Retinal pigment epithelial cell (primary cell): Measurements from ENCODE around the gene LLGL2.
"Not testable (repeated sequence)": the region's sequence is repeated elsewhere in the genome, so short reads cannot be mapped to it uniquely, and the experiment has no call there.

ENCODE experiments used
- DNase-seq: peaks from one replicate; pipeline ENCODE4 v3.0.0-alpha.2; 2010; ENCODE audit warnings: low read depth
- H3K4me3 ChIP-seq: 2 replicates; pipeline ENCODE4 v1.5.1; 2011; ENCODE audit warnings: mild to moderate bottlenecking, low read length, control low read depth, moderate library complexity
- TF ChIP-seq, protein P1 (sequence below): conservative IDR thresholded peaks from 2 replicates; pipeline ENCODE4 v1.5.1; 2011; ENCODE audit warnings: low read depth, low read length, control low read depth, inconsistent platforms

The LLGL2 gene

DNA sequence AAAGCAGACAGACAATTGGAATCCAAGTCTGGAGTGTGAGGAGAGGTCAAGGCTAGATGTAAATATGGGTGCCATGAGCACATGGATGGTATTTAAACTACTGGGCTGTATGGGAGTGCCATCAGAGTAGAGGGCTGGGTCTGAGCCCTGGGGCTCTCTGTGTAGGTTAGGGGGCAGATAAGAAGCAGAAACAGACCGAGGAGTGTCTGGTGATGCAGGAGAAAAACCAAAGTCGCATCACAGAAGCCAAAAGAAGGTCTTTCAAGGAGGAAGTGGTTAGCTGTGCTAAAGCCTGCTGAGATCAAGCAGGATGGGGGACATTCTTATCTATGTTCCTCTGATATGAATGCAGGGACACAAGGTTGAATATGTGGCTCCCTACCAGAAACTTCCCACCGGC is 7.3 kb upstream of the LLGL2 start:
- TF ChIP-seq, protein P1, sequence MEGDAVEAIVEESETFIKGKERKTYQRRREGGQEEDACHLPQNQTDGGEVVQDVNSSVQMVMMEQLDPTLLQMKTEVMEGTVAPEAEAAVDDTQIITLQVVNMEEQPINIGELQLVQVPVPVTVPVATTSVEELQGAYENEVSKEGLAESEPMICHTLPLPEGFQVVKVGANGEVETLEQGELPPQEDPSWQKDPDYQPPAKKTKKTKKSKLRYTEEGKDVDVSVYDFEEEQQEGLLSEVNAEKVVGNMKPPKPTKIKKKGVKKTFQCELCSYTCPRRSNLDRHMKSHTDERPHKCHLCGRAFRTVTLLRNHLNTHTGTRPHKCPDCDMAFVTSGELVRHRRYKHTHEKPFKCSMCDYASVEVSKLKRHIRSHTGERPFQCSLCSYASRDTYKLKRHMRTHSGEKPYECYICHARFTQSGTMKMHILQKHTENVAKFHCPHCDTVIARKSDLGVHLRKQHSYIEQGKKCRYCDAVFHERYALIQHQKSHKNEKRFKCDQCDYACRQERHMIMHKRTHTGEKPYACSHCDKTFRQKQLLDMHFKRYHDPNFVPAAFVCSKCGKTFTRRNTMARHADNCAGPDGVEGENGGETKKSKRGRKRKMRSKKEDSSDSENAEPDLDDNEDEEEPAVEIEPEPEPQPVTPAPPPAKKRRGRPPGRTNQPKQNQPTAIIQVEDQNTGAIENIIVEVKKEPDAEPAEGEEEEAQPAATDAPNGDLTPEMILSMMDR, result no peak
- DNase-seq, result no peak
- no peak overlapping the region for H3K4me3 ChIP-seq

DNA sequence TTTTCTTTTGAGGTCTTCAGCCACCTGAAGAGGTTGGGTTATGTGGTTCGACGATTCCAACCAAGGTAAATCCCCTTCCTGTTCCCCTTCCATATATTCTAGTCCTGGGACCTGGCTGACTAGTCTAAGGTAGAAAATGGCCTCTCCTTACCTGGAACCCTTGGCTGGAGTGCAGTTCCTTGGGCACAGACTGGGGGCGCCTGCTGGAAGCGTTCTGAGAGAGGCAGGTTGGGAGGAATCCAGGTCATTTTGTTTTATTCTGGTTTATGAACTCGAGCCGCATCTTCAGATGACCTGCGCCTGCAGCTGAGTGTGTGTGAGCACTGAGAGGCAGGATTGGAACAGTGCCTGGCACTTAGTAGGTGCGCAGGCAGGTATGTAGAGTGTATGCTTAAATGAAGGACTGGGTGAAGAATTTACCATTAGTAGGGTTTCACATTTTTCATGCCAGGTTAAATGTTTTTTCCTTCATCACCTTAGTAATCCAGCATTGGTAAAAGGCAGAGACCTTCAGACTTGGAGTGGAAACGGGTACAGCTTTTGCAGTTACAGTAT is 6.4 kb upstream of the LLGL2 start:
- H3K4me3 ChIP-seq, result no peak overlapping the region
- TF ChIP-seq, protein P1, result peak; percentile 5
- no peak for DNase-seq

DNA sequence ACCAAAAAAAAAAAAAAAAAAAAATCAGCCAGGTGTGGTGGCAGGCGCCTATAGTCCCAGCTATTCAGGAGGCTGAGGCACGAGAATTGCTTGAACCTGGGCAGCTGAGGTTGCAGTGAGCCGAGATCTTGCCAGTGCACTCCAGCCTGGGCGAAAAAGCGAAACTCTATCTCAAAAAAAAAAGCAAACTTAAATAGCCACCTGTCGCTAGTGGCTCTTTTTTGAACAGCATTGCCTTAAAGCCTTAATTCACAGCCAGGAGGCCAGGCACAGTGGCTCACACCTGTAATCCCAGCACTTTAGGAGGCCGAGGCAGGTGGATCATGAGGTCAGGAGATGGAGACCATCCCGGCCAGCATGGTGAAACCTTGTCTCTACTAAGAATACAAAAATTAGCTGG is 5.1 kb upstream of the LLGL2 start:
- not testable (repeated sequence) for H3K4me3 ChIP-seq, DNase-seq

DNA sequence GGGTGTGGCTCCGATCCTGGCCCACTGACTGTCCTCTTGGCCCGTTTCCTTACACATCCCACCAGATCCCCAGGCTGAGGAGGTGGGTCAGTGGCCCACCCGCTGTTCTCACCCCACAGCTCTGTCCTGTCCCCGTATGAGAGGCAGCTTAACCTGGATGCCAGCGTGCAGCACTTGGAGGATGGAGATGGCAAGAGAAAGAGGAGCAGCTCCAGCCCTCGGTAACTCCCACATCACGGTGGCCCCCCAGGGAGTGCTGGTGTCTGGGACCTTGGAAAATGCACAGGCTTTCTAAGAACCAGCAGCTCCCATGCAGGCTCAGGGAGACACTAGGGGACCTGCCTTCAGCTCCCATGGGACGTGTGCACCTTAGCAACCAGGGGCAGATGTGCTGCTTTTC is 4.2 kb upstream of the LLGL2 start:
- no peak for DNase-seq
- TF ChIP-seq, protein P1, result no peak
- no peak overlapping the region for H3K4me3 ChIP-seq

DNA sequence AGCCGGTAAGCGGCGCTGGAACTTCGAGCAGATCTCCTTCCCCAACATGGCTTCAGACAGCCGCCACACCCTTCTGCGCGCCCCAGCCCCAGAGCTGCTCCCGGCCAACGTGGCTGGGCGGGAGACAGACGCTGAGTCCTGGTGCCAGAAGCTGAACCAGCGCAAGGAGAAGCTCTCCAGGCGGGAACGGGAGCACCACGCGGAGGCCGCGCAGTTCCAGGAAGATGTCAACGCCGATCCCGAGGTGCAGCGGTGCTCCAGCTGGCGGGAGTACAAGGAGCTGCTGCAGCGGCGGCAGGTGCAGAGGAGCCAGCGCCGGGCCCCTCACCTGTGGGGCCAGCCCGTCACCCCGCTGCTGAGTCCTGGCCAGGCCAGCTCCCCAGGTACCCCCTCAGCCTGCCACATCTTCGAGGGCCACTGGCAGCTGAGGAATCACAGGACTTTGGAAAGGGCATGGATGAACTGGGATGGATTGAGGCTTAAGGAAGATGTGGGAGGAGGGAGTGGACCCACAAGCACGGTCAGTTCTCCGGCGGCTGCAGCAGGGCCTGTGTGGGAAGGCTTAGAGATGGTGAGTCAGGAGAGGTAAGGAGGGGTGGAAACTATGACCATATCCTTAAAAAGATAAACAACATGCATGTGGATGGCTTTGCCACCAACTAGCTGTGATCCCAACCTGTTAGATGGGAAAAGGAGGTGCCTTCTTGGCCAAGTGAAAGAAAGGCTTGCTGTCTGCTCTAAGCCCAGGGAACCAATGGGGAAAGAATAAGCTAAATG is 3.4 kb upstream of the LLGL2 start:
- H3K4me3 ChIP-seq, result no peak overlapping the region
- DNase-seq, result no peak
- TF ChIP-seq, protein P1, result no peak

DNA sequence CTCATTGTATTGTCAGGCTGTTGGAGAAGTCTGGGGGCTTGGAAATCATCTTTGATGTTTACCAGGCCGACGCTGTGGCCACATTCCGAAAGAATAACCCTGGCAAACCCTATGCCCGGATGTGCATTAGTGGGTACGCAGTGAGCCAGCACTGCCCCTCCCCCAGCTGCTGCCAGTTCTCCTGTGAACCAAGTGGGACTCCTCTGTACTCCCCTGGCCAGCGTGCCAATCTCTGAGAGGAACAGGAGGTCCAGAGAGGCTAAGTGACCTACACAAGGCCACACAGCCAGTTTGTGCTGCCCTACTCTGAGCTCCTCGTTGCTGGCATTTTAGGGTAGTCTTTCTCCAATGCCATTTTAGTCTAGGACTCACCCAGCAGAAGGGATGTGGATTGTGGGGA is 1.9 kb upstream of the LLGL2 start:
- no peak for DNase-seq
- TF ChIP-seq, protein P1, result no peak
- H3K4me3 ChIP-seq, result no peak overlapping the region

DNA sequence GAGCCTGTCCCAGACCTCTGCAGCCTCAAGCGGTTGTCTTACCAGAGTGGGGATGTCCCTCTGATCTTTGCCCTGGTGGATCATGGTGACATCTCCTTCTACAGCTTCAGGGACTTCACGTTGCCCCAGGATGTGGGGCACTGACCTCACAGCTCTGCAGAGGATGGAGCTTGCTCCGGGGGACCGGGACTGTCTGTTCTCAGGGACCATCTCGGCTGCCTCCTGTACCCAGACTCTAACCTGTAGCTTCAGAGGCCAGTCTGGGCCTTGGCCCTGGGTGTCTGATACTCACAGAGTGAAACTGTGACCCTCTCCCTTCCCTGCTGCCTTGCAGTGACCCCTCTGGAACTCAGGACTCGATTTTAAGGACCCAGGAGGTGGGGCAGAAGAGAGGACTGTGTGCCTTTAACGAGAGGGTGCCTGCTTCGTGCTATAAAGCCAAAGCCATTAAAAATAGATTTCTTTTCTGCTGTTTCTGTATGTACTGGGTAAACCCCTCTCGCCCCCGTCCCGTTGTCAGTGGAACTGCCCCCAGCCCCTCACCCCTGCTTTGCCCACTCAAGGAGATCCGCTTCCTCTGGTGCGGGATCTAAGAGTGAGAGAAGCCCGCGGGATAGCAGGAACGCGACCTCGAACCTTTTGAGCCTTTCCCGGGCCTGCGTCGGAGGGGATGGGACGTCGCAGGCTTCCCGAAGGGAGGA is 1.1 kb upstream of the LLGL2 start:
- H3K4me3 ChIP-seq, result peak overlapping the region; percentile 58
- DNase-seq, result no peak

More for the DNA sequence above, 1.1 kb upstream of the LLGL2 start:
- TF ChIP-seq, protein P1, result no peak
